Osteoblast (primary cell): Measurements from ENCODE around the gene HTT-AS. TPM values are rescaled to one million over a fixed set of nuclear protein-coding genes. Genes with fewer than 3 reads are reported as not detected.

Experiments used
- DNase-seq: peaks from one replicate; pipeline ENCODE4 v3.0.0; 2011; ENCODE audit warnings: low spot score, mixed read lengths; ENCODE audit not compliant: insufficient read length; ENCODE audit errors: missing footprints
- H2AFZ ChIP-seq: 2 replicates; pipeline ENCODE4 v1.6.0; 2011; ENCODE audit warnings: mild to moderate bottlenecking, low read length
- H3K27ac ChIP-seq: 2 replicates; pipeline ENCODE4 v1.5.1; 2011; ENCODE audit warnings: mild to moderate bottlenecking, low read depth, low read length, moderate library complexity
- H3K27me3 ChIP-seq: 2 replicates; pipeline ENCODE4 v1.6.0; 2012; ENCODE audit warnings: mild to moderate bottlenecking, control low read depth, inconsistent platforms, low read length, moderate library complexity; ENCODE audit not compliant: insufficient read depth
- H3K36me3 ChIP-seq: 2 replicates; pipeline ENCODE4 v1.5.1; 2011; ENCODE audit warnings: mild to moderate bottlenecking, low read length, control low read depth, moderate library complexity; ENCODE audit not compliant: insufficient read depth
- H3K4me1 ChIP-seq: 2 replicates; pipeline ENCODE4 v1.5.1; 2011; ENCODE audit warnings: mild to moderate bottlenecking, low read length, control low read depth, moderate library complexity; ENCODE audit not compliant: insufficient read depth
- H3K4me2 ChIP-seq: 2 replicates; pipeline ENCODE4 v1.6.0; 2011; ENCODE audit warnings: mild to moderate bottlenecking, low read length; ENCODE audit not compliant: insufficient read depth
- H3K4me3 ChIP-seq: fragments of 200-600 bp; sonication (generic); 3 replicates; pipeline ENCODE4 v1.5.1; 2012; ENCODE audit warnings: mild to moderate bottlenecking, low read length, inconsistent platforms; ENCODE audit not compliant: insufficient read depth
- H3K79me2 ChIP-seq: 2 replicates; pipeline ENCODE4 v1.6.0; 2012; ENCODE audit warnings: mild to moderate bottlenecking, low read length, control low read depth, inconsistent platforms; ENCODE audit not compliant: insufficient read depth
- H3K9me3 ChIP-seq: 2 replicates; pipeline ENCODE4 v1.5.1; 2011; ENCODE audit warnings: low read depth, low read length, control low read depth
- H4K20me1 ChIP-seq: 2 replicates; pipeline ENCODE4 v1.6.0; 2012; ENCODE audit warnings: mild to moderate bottlenecking, low read length, control low read depth; ENCODE audit not compliant: insufficient read depth
- total RNA-seq: library from RNA; depleted of rRNA; stranded (reverse); fragments of >200 nt; gene quantifications from 2 replicates; pipeline ENCODE4 v1.2.3, GENCODE V29; 2012
- TF ChIP-seq, protein P1 (sequence below): IDR thresholded peaks from 2 replicates; pipeline ENCODE4 v1.5.1; 2011; ENCODE audit warnings: mild to moderate bottlenecking, low read depth, low read length, moderate library complexity; ENCODE audit errors: extremely low read depth

Gene HTT-AS
- total RNA-seq, 1 donor: not detected

GRCh38 chr4:3034231-3034630 lies 40.1 kb downstream of the HTT-AS start:
- TF ChIP-seq, protein P1, sequence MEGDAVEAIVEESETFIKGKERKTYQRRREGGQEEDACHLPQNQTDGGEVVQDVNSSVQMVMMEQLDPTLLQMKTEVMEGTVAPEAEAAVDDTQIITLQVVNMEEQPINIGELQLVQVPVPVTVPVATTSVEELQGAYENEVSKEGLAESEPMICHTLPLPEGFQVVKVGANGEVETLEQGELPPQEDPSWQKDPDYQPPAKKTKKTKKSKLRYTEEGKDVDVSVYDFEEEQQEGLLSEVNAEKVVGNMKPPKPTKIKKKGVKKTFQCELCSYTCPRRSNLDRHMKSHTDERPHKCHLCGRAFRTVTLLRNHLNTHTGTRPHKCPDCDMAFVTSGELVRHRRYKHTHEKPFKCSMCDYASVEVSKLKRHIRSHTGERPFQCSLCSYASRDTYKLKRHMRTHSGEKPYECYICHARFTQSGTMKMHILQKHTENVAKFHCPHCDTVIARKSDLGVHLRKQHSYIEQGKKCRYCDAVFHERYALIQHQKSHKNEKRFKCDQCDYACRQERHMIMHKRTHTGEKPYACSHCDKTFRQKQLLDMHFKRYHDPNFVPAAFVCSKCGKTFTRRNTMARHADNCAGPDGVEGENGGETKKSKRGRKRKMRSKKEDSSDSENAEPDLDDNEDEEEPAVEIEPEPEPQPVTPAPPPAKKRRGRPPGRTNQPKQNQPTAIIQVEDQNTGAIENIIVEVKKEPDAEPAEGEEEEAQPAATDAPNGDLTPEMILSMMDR: no peak
- Histone ChIP-seq H3K4me1 (peaks cover 8% of the 10 kb centered on the region), H4K20me1 (no peaks in the 10 kb centered on the region), H3K27me3 (no peaks in the 10 kb centered on the region), H3K36me3 (no peaks in the 10 kb centered on the region), H3K4me3 (no peak overlapping the region), H3K4me2 (no peak overlapping the region), H3K27ac (no peak overlapping the region), H3K9me3 (no peaks in the 10 kb centered on the region), H2AFZ (no peak overlapping the region), H3K79me2 (no peaks in the 10 kb centered on the region)
- DNase-seq: peak; percentile 15

GRCh38 chr4:3031357-3032082 lies 42.8 kb downstream of the HTT-AS start:
- H3K36me3 ChIP-seq: no peaks in the 10 kb centered on the region
- H3K4me2 ChIP-seq: no peak overlapping the region
- peak; percentile 65 for DNase-seq
- no peaks in the 10 kb centered on the region for H3K79me2 ChIP-seq
- no peak overlapping the region for H3K27ac ChIP-seq
- H3K27me3 ChIP-seq: no peaks in the 10 kb centered on the region
- H3K9me3 ChIP-seq: no peaks in the 10 kb centered on the region
- no peaks in the 10 kb centered on the region for H3K4me1 ChIP-seq
- H3K4me3 ChIP-seq: no peak overlapping the region
- H4K20me1 ChIP-seq: no peaks in the 10 kb centered on the region
- TF ChIP-seq, protein P1: no peak
- H2AFZ ChIP-seq: no peak overlapping the region

DNA sequence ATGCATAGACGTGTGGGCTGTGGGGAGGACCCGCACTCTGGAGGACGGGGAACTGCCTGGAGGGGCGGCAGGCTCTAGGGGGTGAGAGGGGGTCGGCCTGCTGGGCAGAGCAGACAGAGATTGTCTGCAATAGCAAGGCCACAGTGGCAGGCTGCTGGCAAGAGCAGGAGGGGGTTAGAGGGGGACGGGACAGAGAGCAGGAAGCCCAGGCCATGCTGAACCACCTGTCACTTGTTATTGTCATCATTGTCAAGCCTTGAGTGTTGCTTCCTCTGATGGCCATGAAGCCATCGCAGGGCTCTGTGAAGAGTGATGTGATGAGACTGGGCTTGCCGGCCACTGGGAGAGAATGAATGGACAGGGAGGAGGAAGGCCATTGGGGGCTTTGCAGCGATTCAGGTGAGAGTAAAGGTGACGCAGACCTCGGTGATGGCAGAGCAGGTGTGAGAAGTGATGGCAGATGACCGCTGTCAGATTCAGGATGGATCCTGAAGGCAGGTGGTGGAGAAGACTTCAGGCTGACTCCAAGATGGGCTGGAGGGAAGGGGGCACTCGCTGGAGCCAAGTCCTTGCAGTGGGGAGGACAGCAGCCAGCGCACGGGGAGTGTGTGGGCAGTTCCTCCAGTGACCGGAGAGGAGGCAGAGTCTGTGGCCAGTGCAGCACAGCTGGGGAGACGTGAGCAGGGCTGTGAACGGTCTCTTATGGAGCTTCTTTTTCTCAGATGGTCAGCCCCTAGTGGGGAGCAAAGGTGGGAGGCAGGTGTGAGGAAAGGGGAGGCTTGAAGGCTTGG lies 43.6 kb downstream of the HTT-AS start:
- no peaks in the 10 kb centered on the region for H3K36me3 ChIP-seq
- H3K4me1 ChIP-seq: no peaks in the 10 kb centered on the region
- H3K27me3 ChIP-seq: no peaks in the 10 kb centered on the region
- DNase-seq: no peak
- H3K4me2 ChIP-seq: no peak overlapping the region
- H3K79me2 ChIP-seq: no peaks in the 10 kb centered on the region
- H4K20me1 ChIP-seq: no peaks in the 10 kb centered on the region
- no peaks in the 10 kb centered on the region for H3K9me3 ChIP-seq
- TF ChIP-seq, protein P1: no peak
- H2AFZ ChIP-seq: no peak overlapping the region
- H3K4me3 ChIP-seq: no peak overlapping the region
- no peak overlapping the region for H3K27ac ChIP-seq

DNA sequence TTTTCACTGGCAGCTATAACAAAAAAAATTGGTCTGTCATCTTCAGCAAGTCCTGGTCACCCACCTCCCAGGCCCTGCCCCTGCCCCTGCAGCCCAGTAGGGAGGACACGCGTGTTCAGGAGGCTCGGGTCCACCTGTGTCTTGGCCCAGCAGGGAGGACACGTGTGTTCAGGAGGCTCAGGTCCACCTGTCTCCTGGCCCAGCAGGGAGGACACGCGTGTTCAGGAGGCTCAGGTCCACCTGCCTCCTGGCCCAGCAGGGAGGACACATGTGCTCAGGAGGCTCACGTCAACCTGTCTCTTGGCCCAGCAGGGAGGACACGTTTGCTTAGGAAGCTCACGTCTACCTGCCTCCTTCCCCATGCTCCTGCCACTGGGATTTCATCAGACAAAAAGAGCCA lies 44.9 kb downstream of the HTT-AS start:
- H3K27me3 ChIP-seq: no peaks in the 10 kb centered on the region
- TF ChIP-seq, protein P1: no peak
- H3K9me3 ChIP-seq: no peaks in the 10 kb centered on the region
- no peak overlapping the region for H2AFZ ChIP-seq
- no peak overlapping the region for H3K4me3 ChIP-seq
- H3K79me2 ChIP-seq: no peaks in the 10 kb centered on the region
- H3K4me1 ChIP-seq: no peaks in the 10 kb centered on the region
- no peak overlapping the region for H3K4me2 ChIP-seq
- no peak overlapping the region for H3K27ac ChIP-seq
- no peaks in the 10 kb centered on the region for H3K36me3 ChIP-seq
- no peaks in the 10 kb centered on the region for H4K20me1 ChIP-seq
- no peak for DNase-seq
